ENCODE data around the gene FOXP1.

GRCh38 chr3:71302604-71303003 lies 280.9 kb downstream of the FOXP1 start:
- TF ChIP-seq CTCF (IDR thresholded peaks at IDR 0.05) = no peak
- TF ChIP-seq POLR2AphosphoS5 (IDR thresholded peaks at IDR 0.05) = no peak
- TF ChIP-seq POLR2A (IDR thresholded peaks at IDR 0.05) = no peak
